GM12864 (cell line): ENCODE data around the gene OTUD1.

Source experiments
- DNase-seq: peaks from one replicate; pipeline ENCODE4 v3.0.0-alpha.2; 2011; ENCODE audit warnings: low read depth
- H3K4me3 ChIP-seq: 2 replicates; pipeline ENCODE4 v1.5.1; 2011; ENCODE audit warnings: mild to moderate bottlenecking, low read depth, low read length, control low read depth
- TF ChIP-seq, protein P1 (sequence below): IDR thresholded peaks from 2 replicates; pipeline ENCODE4 v1.5.1; 2011; ENCODE audit warnings: low read depth, mild to moderate bottlenecking, moderate library complexity, low read length, control low read depth, inconsistent platforms; ENCODE audit errors: missing control alignments

OTUD1 gene

DNA sequence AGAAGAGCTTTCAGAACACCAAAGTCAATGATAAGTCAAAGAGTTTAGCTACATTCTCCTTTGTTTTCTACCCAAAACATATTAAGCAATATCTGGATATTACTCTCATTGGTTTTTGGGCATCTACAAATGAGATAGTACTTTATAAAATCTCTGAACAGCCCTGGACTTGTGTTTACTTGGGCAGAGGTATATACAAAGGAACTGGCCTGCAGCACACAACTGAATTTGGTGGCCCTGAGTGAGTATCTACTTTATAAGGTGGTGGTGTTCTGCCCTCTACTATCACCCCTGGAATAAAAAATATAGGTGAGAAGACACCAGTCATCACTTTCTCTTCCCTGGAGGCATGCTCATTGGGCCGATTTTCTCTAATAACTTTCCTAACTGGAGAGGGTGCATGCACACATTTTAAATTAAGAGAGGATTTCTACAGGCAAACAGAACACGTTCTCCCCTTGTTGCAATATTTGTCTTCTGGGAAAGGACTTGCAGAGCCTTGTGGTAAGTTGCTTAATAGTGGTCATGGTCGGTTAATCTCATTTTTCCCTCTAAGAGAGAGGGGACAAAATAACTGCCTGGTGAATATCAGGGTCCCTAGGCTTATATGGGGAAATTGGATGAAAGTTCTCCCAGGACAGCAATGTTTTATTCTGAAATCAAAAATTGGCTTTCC, 41.1 kb downstream of the OTUD1 start:
- DNase-seq: no peak
- TF ChIP-seq, protein P1, sequence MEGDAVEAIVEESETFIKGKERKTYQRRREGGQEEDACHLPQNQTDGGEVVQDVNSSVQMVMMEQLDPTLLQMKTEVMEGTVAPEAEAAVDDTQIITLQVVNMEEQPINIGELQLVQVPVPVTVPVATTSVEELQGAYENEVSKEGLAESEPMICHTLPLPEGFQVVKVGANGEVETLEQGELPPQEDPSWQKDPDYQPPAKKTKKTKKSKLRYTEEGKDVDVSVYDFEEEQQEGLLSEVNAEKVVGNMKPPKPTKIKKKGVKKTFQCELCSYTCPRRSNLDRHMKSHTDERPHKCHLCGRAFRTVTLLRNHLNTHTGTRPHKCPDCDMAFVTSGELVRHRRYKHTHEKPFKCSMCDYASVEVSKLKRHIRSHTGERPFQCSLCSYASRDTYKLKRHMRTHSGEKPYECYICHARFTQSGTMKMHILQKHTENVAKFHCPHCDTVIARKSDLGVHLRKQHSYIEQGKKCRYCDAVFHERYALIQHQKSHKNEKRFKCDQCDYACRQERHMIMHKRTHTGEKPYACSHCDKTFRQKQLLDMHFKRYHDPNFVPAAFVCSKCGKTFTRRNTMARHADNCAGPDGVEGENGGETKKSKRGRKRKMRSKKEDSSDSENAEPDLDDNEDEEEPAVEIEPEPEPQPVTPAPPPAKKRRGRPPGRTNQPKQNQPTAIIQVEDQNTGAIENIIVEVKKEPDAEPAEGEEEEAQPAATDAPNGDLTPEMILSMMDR: no peak
- no peak overlapping the region for H3K4me3 ChIP-seq

DNA sequence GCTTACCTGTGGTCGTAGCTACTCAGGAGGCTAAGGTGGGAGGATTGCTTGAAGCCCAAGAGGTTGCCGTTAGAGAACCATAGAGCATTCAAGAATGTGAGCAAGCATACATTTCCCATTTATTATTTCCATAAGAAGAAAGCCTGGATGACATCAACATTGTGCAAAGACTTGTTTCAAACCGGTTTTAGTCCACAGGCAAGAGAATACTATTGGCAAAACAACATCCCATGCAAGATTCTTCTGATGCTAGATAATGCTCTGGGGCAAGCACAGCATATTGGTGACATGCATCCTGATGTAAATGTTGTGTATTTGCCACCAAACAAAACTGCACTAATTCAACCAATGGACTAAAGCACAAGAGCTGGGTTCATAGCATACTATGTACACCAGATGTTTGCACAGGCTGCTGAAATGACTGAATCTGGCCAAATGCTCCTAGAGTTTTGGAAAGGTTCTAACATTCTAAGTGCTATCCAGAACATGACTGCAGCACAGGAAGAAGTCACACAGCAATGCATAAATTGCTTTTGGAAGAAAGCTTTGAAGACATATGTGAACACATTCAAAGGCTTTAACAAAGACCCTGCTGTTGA, 42.6 kb downstream of the OTUD1 start:
- no peak for DNase-seq
- no peak overlapping the region for H3K4me3 ChIP-seq
- TF ChIP-seq, protein P1: no peak

DNA sequence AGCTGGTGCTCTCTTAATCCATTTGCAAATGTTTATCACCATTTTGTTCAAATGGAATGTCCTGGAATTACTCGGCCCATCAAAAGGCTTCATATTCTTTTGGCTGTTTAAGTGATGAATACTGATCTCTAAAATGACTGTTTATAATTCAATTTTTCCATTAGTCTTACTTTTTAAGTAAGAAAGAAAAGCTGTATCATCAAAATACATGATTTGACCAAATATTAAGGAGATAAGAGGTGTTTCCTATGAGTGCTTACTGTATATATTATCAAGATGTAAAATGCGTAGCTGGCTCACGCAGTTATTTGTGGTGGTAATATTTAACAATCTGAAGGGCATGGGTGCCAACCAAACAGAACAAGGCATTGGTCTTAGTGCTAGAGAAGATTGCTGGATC, 51.2 kb downstream of the OTUD1 start:
- H3K4me3 ChIP-seq: no peak overlapping the region
- TF ChIP-seq, protein P1: no peak
- DNase-seq: no peak
